Panc1 (cell line): Measurements from ENCODE around the gene WDFY1.

Source experiments
- CTCF ChIP-seq: fragments of 450-650 bp; IDR thresholded peaks from 2 replicates; pipeline ENCODE4 v1.5.1; 2017; ENCODE audit warnings: mild to moderate bottlenecking
- POLR2AphosphoS5 ChIP-seq: IDR thresholded peaks from 2 replicates; pipeline ENCODE4 v1.6.1; 2012; ENCODE audit warnings: mild to moderate bottlenecking, low read depth, low read length, moderate library complexity
- TCF7L2 ChIP-seq: IDR thresholded peaks from 2 replicates; pipeline ENCODE4 v1.6.1; 2011; ENCODE audit warnings: mild to moderate bottlenecking, low read depth, low read length, inconsistent platforms
- TF ChIP-seq, protein P1 (sequence below), 2 experiments: IDR thresholded peaks; 2 replicates each; pipeline ENCODE4 v1.6.1; 2011 to 2012; ENCODE audit warnings: low read depth in 2 of 2, control low read depth in 1 of 2, low read length in 1 of 2, mild to moderate bottlenecking in 1 of 2, moderate library complexity in 1 of 2; ENCODE audit not compliant: insufficient read depth in 1 of 2

DNA sequence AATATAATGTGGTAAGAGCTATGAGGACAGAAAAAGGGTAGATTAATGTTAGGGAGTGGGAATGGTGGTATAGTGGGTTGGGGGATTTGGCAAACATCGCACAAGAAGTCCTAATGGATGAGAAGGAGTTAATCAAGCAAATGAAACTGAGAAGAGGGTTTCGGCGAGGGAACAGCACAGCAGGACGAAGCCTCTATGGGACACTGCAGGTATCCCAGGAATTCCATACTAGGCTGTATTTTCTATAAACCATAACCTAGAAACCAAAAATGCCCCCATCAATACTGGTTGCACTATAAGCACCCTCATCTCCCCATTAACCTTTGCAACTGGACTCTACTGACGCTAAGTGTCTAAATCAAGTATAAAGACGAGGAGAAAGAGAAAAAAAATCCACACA is 10.3 kb downstream of the WDFY1 start:
- TF ChIP-seq POLR2AphosphoS5 (no peak), CTCF (no peak), TCF7L2 (no peak)
- TF ChIP-seq, protein P1, sequence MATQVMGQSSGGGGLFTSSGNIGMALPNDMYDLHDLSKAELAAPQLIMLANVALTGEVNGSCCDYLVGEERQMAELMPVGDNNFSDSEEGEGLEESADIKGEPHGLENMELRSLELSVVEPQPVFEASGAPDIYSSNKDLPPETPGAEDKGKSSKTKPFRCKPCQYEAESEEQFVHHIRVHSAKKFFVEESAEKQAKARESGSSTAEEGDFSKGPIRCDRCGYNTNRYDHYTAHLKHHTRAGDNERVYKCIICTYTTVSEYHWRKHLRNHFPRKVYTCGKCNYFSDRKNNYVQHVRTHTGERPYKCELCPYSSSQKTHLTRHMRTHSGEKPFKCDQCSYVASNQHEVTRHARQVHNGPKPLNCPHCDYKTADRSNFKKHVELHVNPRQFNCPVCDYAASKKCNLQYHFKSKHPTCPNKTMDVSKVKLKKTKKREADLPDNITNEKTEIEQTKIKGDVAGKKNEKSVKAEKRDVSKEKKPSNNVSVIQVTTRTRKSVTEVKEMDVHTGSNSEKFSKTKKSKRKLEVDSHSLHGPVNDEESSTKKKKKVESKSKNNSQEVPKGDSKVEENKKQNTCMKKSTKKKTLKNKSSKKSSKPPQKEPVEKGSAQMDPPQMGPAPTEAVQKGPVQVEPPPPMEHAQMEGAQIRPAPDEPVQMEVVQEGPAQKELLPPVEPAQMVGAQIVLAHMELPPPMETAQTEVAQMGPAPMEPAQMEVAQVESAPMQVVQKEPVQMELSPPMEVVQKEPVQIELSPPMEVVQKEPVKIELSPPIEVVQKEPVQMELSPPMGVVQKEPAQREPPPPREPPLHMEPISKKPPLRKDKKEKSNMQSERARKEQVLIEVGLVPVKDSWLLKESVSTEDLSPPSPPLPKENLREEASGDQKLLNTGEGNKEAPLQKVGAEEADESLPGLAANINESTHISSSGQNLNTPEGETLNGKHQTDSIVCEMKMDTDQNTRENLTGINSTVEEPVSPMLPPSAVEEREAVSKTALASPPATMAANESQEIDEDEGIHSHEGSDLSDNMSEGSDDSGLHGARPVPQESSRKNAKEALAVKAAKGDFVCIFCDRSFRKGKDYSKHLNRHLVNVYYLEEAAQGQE (IDR thresholded peaks at IDR 0.05; ENCODE audit: insufficient read depth in 1 of 2, low read depth in 2 of 2, low read length in 1 of 2) = no peak
